ENCODE results near the gene CDK5.

CDK5 gene

DNA sequence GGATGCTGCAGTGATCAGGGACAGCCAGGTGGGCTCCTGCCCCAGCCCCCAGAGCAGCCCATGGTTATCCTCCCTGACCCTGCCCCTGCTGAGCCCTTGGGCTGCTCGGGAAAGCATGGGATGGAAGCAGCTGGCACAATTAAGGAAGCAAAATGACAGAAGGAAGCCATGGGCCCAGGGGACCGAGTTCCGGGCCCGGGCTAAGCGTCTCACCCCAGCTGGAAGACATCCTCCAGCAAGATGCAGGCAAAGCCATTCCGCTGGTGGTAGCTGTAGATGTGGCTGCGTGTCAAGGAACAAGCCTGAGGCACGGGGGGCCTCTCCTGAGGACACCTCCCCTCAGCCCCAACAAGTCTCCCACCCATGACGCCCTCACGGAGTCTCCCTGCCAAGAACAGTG lies 34.5 kb downstream of the CDK5 start:
- Histone ChIP-seq H3K4ac (ENCODE audit: low read depth in 1 of 2, low read length in 2 of 2) (peak overlapping the region; percentile 14 to 17), H3K4me1 (ENCODE audit: control insufficient read depth, insufficient read depth, low read depth, low read length) (peaks cover 12% of the 10 kb centered on the region), H3K36me3 (ENCODE audit: control insufficient read depth in 1 of 2, insufficient read depth in 2 of 2, low read depth in 1 of 2, low read length in 2 of 2) (no peaks in the 10 kb centered on the region), H2AFZ (ENCODE audit: low read depth, low read length) (no peak overlapping the region), H2BK120ac (ENCODE audit: low read depth, low read length) (no peak overlapping the region), H3K27me3 (ENCODE audit: control insufficient read depth in 1 of 2, insufficient read depth in 1 of 2, low read length in 2 of 2) (peaks cover 39 to 41% of the 10 kb centered on the region in 2 experiments), H3K9ac (ENCODE audit: low read length) (no peak overlapping the region), H3K14ac (ENCODE audit: low read length in 2 of 2) (peak overlapping the region in 1 of 2 experiments; percentile 56), H2BK15ac (ENCODE audit: low read depth, poor library complexity, severe bottlenecking) (no peak overlapping the region), H3K9me3 (ENCODE audit: control insufficient read depth, low read length) (no peaks in the 10 kb centered on the region), H2BK12ac (ENCODE audit: low read length in 2 of 2) (peak overlapping the region in 1 of 2 experiments; percentile 76), H3K4me2 (ENCODE audit: low read length, poor library complexity, severe bottlenecking) (no peak overlapping the region), H3K23ac (ENCODE audit: low read length in 2 of 2) (peak overlapping the region in 1 of 2 experiments; percentile 24), H4K8ac (ENCODE audit: low read length) (no peak overlapping the region), H2AK5ac (ENCODE audit: low read length, severe bottlenecking) (no peak overlapping the region), H2BK5ac (ENCODE audit: low read depth, low read length, poor library complexity, severe bottlenecking) (no peak overlapping the region), H4K91ac (ENCODE audit: low read length) (peak overlapping the region; percentile 31), H3K27ac (ENCODE audit: low read length, poor library complexity, severe bottlenecking) (no peak overlapping the region), H3K18ac (ENCODE audit: low read depth in 1 of 2, low read length in 2 of 2) (no peak overlapping the region), H3K4me3 (ENCODE audit: insufficient read depth in 1 of 2, low read depth in 1 of 2, low read length in 2 of 2) (peak overlapping the region in 1 of 2 experiments; percentile 5), H3K79me1 (replicated peaks; ENCODE audit: low read length, poor library complexity, severe bottlenecking) (no peaks in the 10 kb centered on the region)
- no peak for DNase-seq
- WGBS: 88% methylated on average over 9 of the region's 10 CpGs

DNA sequence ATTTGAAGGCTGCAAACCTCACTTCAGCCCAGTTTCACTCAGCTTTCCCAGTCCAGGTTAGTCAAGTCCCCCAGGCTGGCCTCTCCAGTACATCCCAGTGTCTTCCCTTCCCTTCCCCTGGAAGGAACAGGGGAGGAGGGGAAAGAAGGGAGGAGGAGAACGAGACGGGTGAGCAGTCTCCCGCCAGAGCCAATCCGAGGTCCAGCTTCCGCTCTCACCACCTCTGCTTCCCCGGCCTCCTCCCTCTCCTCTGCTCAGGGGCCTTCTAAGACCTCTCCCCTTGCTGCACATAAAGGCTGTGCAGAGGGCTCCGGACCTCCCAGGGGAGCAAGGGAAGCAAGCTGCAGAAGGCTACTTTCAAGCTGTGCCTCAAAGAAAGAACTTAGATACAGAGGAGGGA lies 37.5 kb downstream of the CDK5 start:
- no peak overlapping the region for H3K14ac ChIP-seq (ENCODE audit: low read length in 2 of 2)
- H3K79me1 ChIP-seq (replicated peaks; ENCODE audit: low read length, poor library complexity, severe bottlenecking): no peaks in the 10 kb centered on the region
- peak overlapping the region in 1 of 2 experiments; percentile 42 for H2BK12ac ChIP-seq (ENCODE audit: low read length in 2 of 2)
- H3K36me3 ChIP-seq (ENCODE audit: control insufficient read depth in 1 of 2, insufficient read depth in 2 of 2, low read depth in 1 of 2, low read length in 2 of 2): no peaks in the 10 kb centered on the region
- H2AK5ac ChIP-seq (ENCODE audit: low read length, severe bottlenecking): no peak overlapping the region
- peak overlapping the region; percentile 44 for H2BK15ac ChIP-seq (ENCODE audit: low read depth, poor library complexity, severe bottlenecking)
- no peak overlapping the region for H3K4me2 ChIP-seq (ENCODE audit: low read length, poor library complexity, severe bottlenecking)
- H2BK5ac ChIP-seq (ENCODE audit: low read depth, low read length, poor library complexity, severe bottlenecking): no peak overlapping the region
- 20% methylated on average over 7 of the region's 7 CpGs for WGBS
- H3K9ac ChIP-seq (ENCODE audit: low read length): no peak overlapping the region
- H3K4me1 ChIP-seq (ENCODE audit: control insufficient read depth, insufficient read depth, low read depth, low read length): peaks cover 14% of the 10 kb centered on the region
- no peak overlapping the region for H2AFZ ChIP-seq (ENCODE audit: low read depth, low read length)
- peak overlapping the region; percentile 77 for H4K8ac ChIP-seq (ENCODE audit: low read length)
- peak overlapping the region; percentile 67 for H2BK120ac ChIP-seq (ENCODE audit: low read depth, low read length)
- H3K27ac ChIP-seq (ENCODE audit: low read length, poor library complexity, severe bottlenecking): no peak overlapping the region
- H3K4me3 ChIP-seq (ENCODE audit: insufficient read depth in 1 of 2, low read depth in 1 of 2, low read length in 2 of 2): no peak overlapping the region
- no peaks in the 10 kb centered on the region for H3K9me3 ChIP-seq (ENCODE audit: control insufficient read depth, low read length)
- H3K23ac ChIP-seq (ENCODE audit: low read length in 2 of 2): no peak overlapping the region
- peak; percentile 39 for DNase-seq
- no peak overlapping the region for H3K4ac ChIP-seq (ENCODE audit: low read depth in 1 of 2, low read length in 2 of 2)
- H3K18ac ChIP-seq (ENCODE audit: low read depth in 1 of 2, low read length in 2 of 2): peak overlapping the region in 1 of 2 experiments; percentile 89
- H4K91ac ChIP-seq (ENCODE audit: low read length): peak overlapping the region; percentile 87
- H3K27me3 ChIP-seq (ENCODE audit: control insufficient read depth in 1 of 2, insufficient read depth in 1 of 2, low read length in 2 of 2): peaks cover 56 to 60% of the 10 kb centered on the region in 2 experiments

DNA sequence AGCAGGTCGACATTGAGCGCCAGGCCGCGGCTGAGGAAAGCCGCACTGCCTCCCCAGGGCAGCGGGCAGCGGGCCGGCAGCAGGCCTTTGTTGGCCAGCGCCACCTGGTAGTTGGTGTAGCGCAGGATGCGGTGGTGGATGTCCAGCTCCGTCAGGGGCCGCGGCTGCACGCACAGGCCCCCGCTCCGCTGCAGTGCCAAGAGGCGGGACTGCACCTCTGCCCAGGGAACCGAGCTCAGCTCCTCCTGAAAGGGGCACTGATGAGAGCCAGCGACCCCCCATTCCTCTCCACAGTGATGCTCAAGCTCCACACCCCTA lies 38.6 kb downstream of the CDK5 start:
- H4K91ac ChIP-seq (ENCODE audit: low read length): peak overlapping the region; percentile 53
- H3K27ac ChIP-seq (ENCODE audit: low read length, poor library complexity, severe bottlenecking): no peak overlapping the region
- peak overlapping the region; percentile 42 to 60 for H3K18ac ChIP-seq (ENCODE audit: low read depth in 1 of 2, low read length in 2 of 2)
- WGBS: 72% methylated on average over 19 of the region's 20 CpGs
- no peak overlapping the region for H2BK120ac ChIP-seq (ENCODE audit: low read depth, low read length)
- no peaks in the 10 kb centered on the region for H3K36me3 ChIP-seq (ENCODE audit: control insufficient read depth in 1 of 2, insufficient read depth in 2 of 2, low read depth in 1 of 2, low read length in 2 of 2)
- H3K4ac ChIP-seq (ENCODE audit: low read depth in 1 of 2, low read length in 2 of 2): peak overlapping the region; percentile 13 to 58
- no peak for DNase-seq
- H3K79me1 ChIP-seq (replicated peaks; ENCODE audit: low read length, poor library complexity, severe bottlenecking): no peaks in the 10 kb centered on the region
- peak overlapping the region in 1 of 2 experiments; percentile 91 for H2BK12ac ChIP-seq (ENCODE audit: low read length in 2 of 2)
- H3K4me3 ChIP-seq (ENCODE audit: insufficient read depth in 1 of 2, low read depth in 1 of 2, low read length in 2 of 2): no peak overlapping the region
- H3K4me2 ChIP-seq (ENCODE audit: low read length, poor library complexity, severe bottlenecking): no peak overlapping the region
- no peaks in the 10 kb centered on the region for H3K9me3 ChIP-seq (ENCODE audit: control insufficient read depth, low read length)
- H2BK15ac ChIP-seq (ENCODE audit: low read depth, poor library complexity, severe bottlenecking): no peak overlapping the region
- no peak overlapping the region for H2AFZ ChIP-seq (ENCODE audit: low read depth, low read length)
- no peak overlapping the region for H3K14ac ChIP-seq (ENCODE audit: low read length in 2 of 2)
- no peak overlapping the region for H3K9ac ChIP-seq (ENCODE audit: low read length)
- H2BK5ac ChIP-seq (ENCODE audit: low read depth, low read length, poor library complexity, severe bottlenecking): no peak overlapping the region
- no peak overlapping the region for H3K23ac ChIP-seq (ENCODE audit: low read length in 2 of 2)
- H3K4me1 ChIP-seq (ENCODE audit: control insufficient read depth, insufficient read depth, low read depth, low read length): peaks cover 14% of the 10 kb centered on the region
- no peak overlapping the region for H2AK5ac ChIP-seq (ENCODE audit: low read length, severe bottlenecking)
- peaks cover 56 to 59% of the 10 kb centered on the region in 2 experiments for H3K27me3 ChIP-seq (ENCODE audit: control insufficient read depth in 1 of 2, insufficient read depth in 1 of 2, low read length in 2 of 2)
- H4K8ac ChIP-seq (ENCODE audit: low read length): peak overlapping the region; percentile 27

DNA sequence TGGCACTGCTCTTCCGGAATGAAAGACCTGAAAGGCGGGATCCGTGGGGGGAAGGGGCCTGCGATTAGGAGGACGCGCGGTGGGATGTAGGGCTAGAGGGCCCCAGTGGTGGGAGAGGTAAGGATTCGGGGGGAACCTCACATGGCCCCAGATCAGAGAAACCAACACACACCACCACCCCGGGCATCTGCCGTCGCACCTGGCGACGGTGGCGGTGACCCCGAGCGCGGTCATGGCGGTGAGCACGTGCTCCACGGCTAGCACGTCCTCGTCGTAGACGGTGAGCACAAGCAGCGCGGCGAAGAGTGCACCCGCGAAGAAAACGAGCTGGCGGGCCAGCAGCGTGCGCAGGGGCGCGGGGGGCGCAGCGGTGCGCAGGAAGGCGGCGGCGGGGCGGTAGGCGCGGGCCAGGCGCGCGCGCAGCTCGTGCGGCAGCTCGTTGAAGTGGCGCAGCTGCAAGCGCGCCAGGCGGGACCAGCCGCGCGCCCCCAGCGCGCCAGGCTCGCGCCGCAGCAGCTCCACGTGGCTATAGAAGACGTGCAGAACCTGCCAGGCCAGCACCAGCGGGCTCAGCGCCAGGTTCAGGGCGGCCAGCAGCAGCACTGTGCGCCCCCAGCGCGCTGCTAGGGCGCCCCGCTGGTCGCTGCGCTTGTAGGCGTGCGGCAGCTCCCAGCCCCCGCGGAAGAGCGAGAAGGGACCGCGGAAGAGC lies 39.1 kb downstream of the CDK5 start:
- Histone ChIP-seq H3K27me3 (ENCODE audit: control insufficient read depth in 1 of 2, insufficient read depth in 1 of 2, low read length in 2 of 2) (peaks cover 55 to 64% of the 10 kb centered on the region in 2 experiments), H3K79me1 (replicated peaks; ENCODE audit: low read length, poor library complexity, severe bottlenecking) (no peaks in the 10 kb centered on the region), H3K9ac (ENCODE audit: low read length) (no peak overlapping the region), H3K4me3 (ENCODE audit: insufficient read depth in 1 of 2, low read depth in 1 of 2, low read length in 2 of 2) (peak overlapping the region in 1 of 2 experiments; percentile 66), H2AFZ (ENCODE audit: low read depth, low read length) (no peak overlapping the region), H2BK5ac (ENCODE audit: low read depth, low read length, poor library complexity, severe bottlenecking) (no peak overlapping the region), H2BK12ac (ENCODE audit: low read length in 2 of 2) (peak overlapping the region in 1 of 2 experiments; percentile 91), H3K14ac (ENCODE audit: low read length in 2 of 2) (peak overlapping the region in 1 of 2 experiments; percentile 93), H2BK15ac (ENCODE audit: low read depth, poor library complexity, severe bottlenecking) (no peak overlapping the region), H4K91ac (ENCODE audit: low read length) (peak overlapping the region; percentile 85), H4K8ac (ENCODE audit: low read length) (peak overlapping the region; percentile 84), H3K23ac (ENCODE audit: low read length in 2 of 2) (no peak overlapping the region), H2BK120ac (ENCODE audit: low read depth, low read length) (no peak overlapping the region), H3K4me1 (ENCODE audit: control insufficient read depth, insufficient read depth, low read depth, low read length) (peaks cover 14% of the 10 kb centered on the region), H3K36me3 (ENCODE audit: control insufficient read depth in 1 of 2, insufficient read depth in 2 of 2, low read depth in 1 of 2, low read length in 2 of 2) (no peaks in the 10 kb centered on the region), H3K27ac (ENCODE audit: low read length, poor library complexity, severe bottlenecking) (no peak overlapping the region), H2AK5ac (ENCODE audit: low read length, severe bottlenecking) (no peak overlapping the region), H3K18ac (ENCODE audit: low read depth in 1 of 2, low read length in 2 of 2) (peak overlapping the region; percentile 72 to 81), H3K4me2 (ENCODE audit: low read length, poor library complexity, severe bottlenecking) (peak overlapping the region; percentile 19), H3K4ac (ENCODE audit: low read depth in 1 of 2, low read length in 2 of 2) (peak overlapping the region; percentile 0 to 63), H3K9me3 (ENCODE audit: control insufficient read depth, low read length) (no peaks in the 10 kb centered on the region)
- WGBS: 11% methylated on average over 66 of the region's 82 CpGs
- DNase-seq: peak; percentile 23
